Measurements from ENCODE around the gene CCS.

- TF ChIP-seq CTCF (IDR thresholded peaks at IDR 0.05; ENCODE audit: low read length) (no peak), EZH2 (IDR thresholded peaks at IDR 0.05; ENCODE audit: borderline replicate concordance, low read length) (no peak)
Observed at GRCh38 chr11:66545701-66546367, 47.2 kb upstream of the CCS start, which contains the start of gene ZDHHC24.
